AG04450 (cell line): ENCODE data around the gene MRPL41. TPM values are rescaled to one million over a fixed set of nuclear protein-coding genes. Genes with fewer than 3 reads are reported as not detected.

Source experiments
- CTCF ChIA-PET: fragments of 300-600, 350-600 bp; formaldehyde crosslinking; extraction: SDS; loops from one replicate; lab custom pipeline; 2022; ENCODE audit warnings: antibody characterized with exemption, inconsistent platforms; lab: Charles Lee
- POLR2A ChIA-PET: fragments of 350-600 bp; formaldehyde crosslinking; extraction: SDS; loops from one replicate; lab custom pipeline; 2021; ENCODE audit warnings: antibody characterized with exemption, inconsistent platforms; lab: Yijun Ruan, JAX
- DNase-seq: peaks from one replicate; pipeline ENCODE4 v3.0.0-alpha.2; 2011; ENCODE audit warnings: low read depth, low spot score
- H3K27ac ChIP-seq: one replicate; pipeline ENCODE4 v1.5.1; 2012; ENCODE audit warnings: low read depth, low read length, control low read depth
- H3K27me3 ChIP-seq: one replicate; pipeline ENCODE4 v1.6.0; 2012; ENCODE audit warnings: low read length; ENCODE audit not compliant: control insufficient read depth, insufficient read depth
- H3K4me3 ChIP-seq: 2 replicates; pipeline ENCODE4 v1.5.1; 2011; ENCODE audit warnings: mild to moderate bottlenecking, low read depth, low read length, control low read depth
- H3K9me3 ChIP-seq: 2 replicates; pipeline ENCODE4 v1.5.1; 2012; ENCODE audit warnings: low read length; ENCODE audit not compliant: control insufficient read depth, insufficient read depth
- CTCF ChIP-seq: IDR thresholded peaks from 2 replicates; pipeline ENCODE4 v1.5.1; 2011; ENCODE audit warnings: low read depth, low read length, control low read depth, inconsistent platforms
- polyA plus RNA-seq: library from polyadenylated mRNA; depleted of rRNA; stranded (reverse); fragments of >200 nt; gene quantifications from 2 replicates; pipeline ENCODE4 v1.2.3, GENCODE V29; 2011

Gene MRPL41
- polyA plus RNA-seq, 1 experiment = 12.3 TPM

DNA sequence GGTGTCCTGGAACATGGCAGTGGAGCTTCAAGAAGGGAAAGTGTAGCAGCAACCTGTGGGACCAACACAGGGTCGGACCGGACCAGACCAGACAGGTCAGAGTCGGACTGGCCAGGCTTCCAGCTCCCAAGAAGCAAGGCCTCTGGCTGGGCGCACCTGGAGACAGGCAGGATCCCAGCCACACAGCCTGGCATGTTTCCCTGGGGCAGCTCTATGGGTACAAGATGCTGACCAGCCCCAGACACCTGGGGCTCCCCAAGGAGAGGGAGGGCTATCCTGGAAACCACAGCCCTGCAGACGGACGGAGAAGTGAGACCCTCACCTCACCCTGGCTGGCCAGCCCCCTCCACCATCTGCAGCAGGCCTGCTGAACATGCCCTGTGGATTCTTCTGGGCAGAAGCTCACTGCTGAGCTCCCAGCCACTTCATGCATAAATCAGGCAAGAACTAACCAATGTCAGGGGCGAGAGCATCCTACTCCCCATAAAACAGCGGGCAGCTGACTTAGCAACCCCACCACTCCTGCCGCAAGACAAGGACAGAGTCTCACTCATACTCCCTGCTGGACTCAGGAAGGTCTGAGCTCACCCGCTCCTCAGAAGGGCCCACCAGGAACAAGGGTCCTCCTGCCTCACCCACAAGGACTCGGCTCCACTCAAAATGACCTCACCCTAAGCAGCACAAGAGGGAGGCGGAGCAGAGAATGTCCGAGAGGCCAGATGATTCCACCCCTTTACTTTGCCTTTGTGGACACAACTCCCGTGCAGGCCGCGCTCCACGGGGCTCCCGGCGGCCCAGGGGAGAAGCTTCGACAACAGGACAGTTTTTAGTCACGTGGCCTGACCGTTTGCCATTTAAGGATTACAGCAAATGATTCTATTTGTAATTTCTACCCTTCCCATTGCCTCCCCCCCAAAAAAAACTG, 29.9 kb downstream of the MRPL41 start:
- Histone ChIP-seq H3K27ac (no peak overlapping the region), H3K9me3 (no peaks in the 10 kb centered on the region; the same call in 1 of the 2 replicates), H3K4me3 (no peak overlapping the region), H3K27me3 (no peaks in the 10 kb centered on the region)
- CTCF ChIA-PET = no interaction called here
- POLR2A ChIA-PET = no interaction called here
- no peak for DNase-seq
- TF ChIP-seq CTCF = no peak

DNA sequence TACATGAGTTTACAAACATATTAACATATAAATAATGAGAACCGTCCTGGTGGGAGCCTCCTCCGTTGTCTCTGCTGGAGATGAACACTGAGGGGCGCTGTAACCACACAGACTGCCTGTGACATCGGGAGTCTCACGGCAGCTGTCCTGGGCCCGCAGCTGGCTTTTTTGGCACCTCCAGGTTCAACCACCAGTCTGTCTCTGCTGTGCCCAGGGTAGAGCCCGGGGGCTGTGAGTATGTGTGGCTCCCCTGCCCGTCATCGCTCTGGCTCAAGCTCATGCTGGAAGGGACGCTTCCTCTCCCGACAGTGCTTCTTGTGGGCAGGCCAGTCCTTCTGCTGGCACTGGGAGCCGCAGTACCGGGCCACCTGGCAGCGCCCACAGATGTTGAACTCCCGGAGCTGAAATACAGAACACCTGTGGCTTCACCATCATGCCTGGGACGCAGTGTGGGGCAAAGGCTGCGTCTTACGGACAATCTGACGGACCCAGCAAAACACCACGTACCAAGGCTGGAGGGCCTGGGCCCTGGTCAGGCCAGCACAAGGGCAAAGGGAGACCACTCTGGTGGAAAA, 30.7 kb downstream of the MRPL41 start:
- H3K4me3 ChIP-seq = no peak overlapping the region
- no peak overlapping the region for H3K27ac ChIP-seq
- TF ChIP-seq CTCF = 0 out of 2 replicates have a peak, but pooled peaks have one; percentile 13
- ChIA-PET POLR2A (no interaction called here), CTCF (no interaction called here)
- H3K9me3 ChIP-seq = no peaks in the 10 kb centered on the region; the same call in 1 of the 2 replicates
- DNase-seq = no peak
- no peaks in the 10 kb centered on the region for H3K27me3 ChIP-seq

DNA sequence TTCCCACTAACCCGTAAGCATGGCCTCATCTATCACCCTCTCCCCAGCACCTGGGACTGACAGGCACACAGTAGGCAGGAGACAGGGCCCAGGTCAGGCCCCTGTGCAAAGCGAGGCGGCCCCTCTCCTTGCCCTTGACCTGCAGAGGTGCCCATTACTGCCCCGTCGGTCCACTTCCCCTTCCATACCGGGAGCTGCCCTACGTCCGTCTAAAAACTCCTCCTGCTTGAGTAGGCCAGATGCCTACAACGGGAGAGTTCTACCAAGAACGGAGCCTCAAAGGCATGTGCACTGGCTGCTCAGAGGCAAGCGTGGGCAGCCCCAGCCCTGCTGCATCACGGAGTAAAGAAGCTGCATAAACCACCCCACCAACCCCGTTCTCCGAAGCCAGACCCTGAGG, 31.7 kb downstream of the MRPL41 start:
- CTCF ChIA-PET = no interaction called here
- TF ChIP-seq CTCF = no peak
- POLR2A ChIA-PET = no interaction called here

DNA sequence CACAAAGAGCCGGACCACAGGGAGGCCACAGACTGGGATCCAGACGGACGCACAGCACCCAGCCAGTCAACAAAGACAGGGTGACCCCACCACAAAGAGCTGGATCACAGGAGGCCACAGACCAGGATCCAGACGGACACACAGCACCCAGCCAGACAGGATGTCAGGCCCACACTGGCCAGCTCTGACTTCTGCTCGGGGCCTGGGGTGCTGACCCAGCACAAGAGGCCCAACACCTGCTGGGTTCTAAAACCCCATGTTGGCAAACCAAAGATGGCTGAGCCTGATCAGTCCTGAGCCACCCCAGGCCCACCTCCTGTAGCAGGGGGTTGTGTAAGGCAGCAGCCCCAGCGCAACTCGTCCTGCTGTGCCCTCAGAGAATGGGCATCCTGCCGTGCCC, 32.3 kb downstream of the MRPL41 start:
- TF ChIP-seq CTCF = no peak
- no peaks in the 10 kb centered on the region for H3K9me3 ChIP-seq
- no peak overlapping the region for H3K4me3 ChIP-seq
- no peak for DNase-seq
- ChIA-PET CTCF (no interaction called here), POLR2A (no interaction called here)
- no peak overlapping the region for H3K27ac ChIP-seq
- no peaks in the 10 kb centered on the region for H3K27me3 ChIP-seq

More for the DNA sequence above, 31.7 kb downstream of the MRPL41 start:
- no peaks in the 10 kb centered on the region for H3K9me3 ChIP-seq
- DNase-seq = no peak
- H3K4me3 ChIP-seq = no peak overlapping the region
- H3K27ac ChIP-seq = no peak overlapping the region
- H3K27me3 ChIP-seq = no peaks in the 10 kb centered on the region

DNA sequence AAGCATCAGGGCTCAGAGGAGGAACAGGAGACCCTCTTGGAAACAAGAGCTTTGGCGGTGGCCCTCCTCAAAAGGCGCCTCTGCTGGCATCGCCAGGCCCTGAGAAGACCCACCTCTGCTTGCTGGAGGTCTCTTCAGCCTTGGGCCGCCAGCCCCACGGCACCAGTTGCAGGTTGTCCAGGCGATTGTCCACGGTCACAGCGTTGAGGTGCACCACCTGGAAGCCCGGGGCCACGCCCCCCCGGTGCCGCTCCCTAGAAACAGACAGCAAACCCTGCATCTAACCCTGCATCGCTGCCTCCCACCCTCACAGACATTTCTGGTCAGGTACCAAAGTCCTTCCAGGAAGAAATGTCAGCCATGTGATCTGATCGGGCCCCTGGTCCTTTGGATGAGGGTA, 35.2 kb downstream of the MRPL41 start:
- Histone ChIP-seq H3K27ac (no peak overlapping the region), H3K27me3 (no peaks in the 10 kb centered on the region), H3K9me3 (no peaks in the 10 kb centered on the region), H3K4me3 (no peak overlapping the region)
- ChIA-PET CTCF (interaction anchor here (3.1 kb wide), 1 partner anchor 8 kb away, joined by 37 read pairs; the partner anchor contains the start of gene DPH7), POLR2A (no interaction called here)
- TF ChIP-seq CTCF = no peak
- no peak for DNase-seq
